Measurements from ENCODE around the gene XCL1.

Gene XCL1

GRCh38 chr1:168603501-168604110 is 27.2 kb downstream of the XCL1 start:
- Mint-ChIP-seq H3K27me3 (ENCODE audit: low read depth) (peaks cover 23% of the 10 kb centered on the region), H3K36me3 (ENCODE audit: low read depth) (no peaks in the 10 kb centered on the region), H3K9me3 (no peaks in the 10 kb centered on the region), H3K4me1 (ENCODE audit: low read depth) (peaks cover 5% of the 10 kb centered on the region), H3K27ac (no peak overlapping the region), H3K4me3 (no peak overlapping the region)
- DNase-seq (ENCODE audit: low spot score) = peak; percentile 44

- Mint-ChIP-seq H3K27ac (no peak overlapping the region), H3K36me3 (ENCODE audit: low read depth) (no peaks in the 10 kb centered on the region), H3K9me3 (no peaks in the 10 kb centered on the region), H3K4me1 (ENCODE audit: low read depth) (peaks cover 2% of the 10 kb centered on the region), H3K27me3 (ENCODE audit: low read depth) (peaks cover 26% of the 10 kb centered on the region), H3K4me3 (no peak overlapping the region)
- DNase-seq (ENCODE audit: low spot score) = no peak
Measured at GRCh38 chr1:168605443-168605842, 29.0 kb downstream of the XCL1 start.

- peaks cover 24% of the 10 kb centered on the region for H3K27me3 Mint-ChIP-seq (ENCODE audit: low read depth)
- peaks cover 2% of the 10 kb centered on the region for H3K4me1 Mint-ChIP-seq (ENCODE audit: low read depth)
- no peak overlapping the region for H3K27ac Mint-ChIP-seq
- no peaks in the 10 kb centered on the region for H3K36me3 Mint-ChIP-seq (ENCODE audit: low read depth)
- no peak overlapping the region for H3K4me3 Mint-ChIP-seq
- H3K9me3 Mint-ChIP-seq = no peaks in the 10 kb centered on the region
- no peak for DNase-seq (ENCODE audit: low spot score)
Measured at GRCh38 chr1:168606096-168606495, 29.7 kb downstream of the XCL1 start.

- H3K27ac Mint-ChIP-seq = no peak overlapping the region
- H3K9me3 Mint-ChIP-seq = no peaks in the 10 kb centered on the region
- H3K27me3 Mint-ChIP-seq (ENCODE audit: low read depth) = peaks cover 17% of the 10 kb centered on the region
- H3K4me1 Mint-ChIP-seq (ENCODE audit: low read depth) = peaks cover 2% of the 10 kb centered on the region
- H3K4me3 Mint-ChIP-seq = no peak overlapping the region
- H3K36me3 Mint-ChIP-seq (ENCODE audit: low read depth) = no peaks in the 10 kb centered on the region
- DNase-seq (ENCODE audit: low spot score) = no peak
Measured at GRCh38 chr1:168607872-168608428, 31.5 kb downstream of the XCL1 start.

GRCh38 chr1:168608796-168609715 is 32.7 kb downstream of the XCL1 start:
- Mint-ChIP-seq H3K27ac (no peak overlapping the region), H3K27me3 (ENCODE audit: low read depth) (peaks cover 18% of the 10 kb centered on the region), H3K4me3 (no peak overlapping the region), H3K36me3 (ENCODE audit: low read depth) (no peaks in the 10 kb centered on the region), H3K4me1 (ENCODE audit: low read depth) (peaks cover 2% of the 10 kb centered on the region), H3K9me3 (no peaks in the 10 kb centered on the region)
- no peak for DNase-seq (ENCODE audit: low spot score)

GRCh38 chr1:168609741-168610510 is 33.5 kb downstream of the XCL1 start:
- Mint-ChIP-seq H3K4me3 (no peak overlapping the region), H3K27ac (no peak overlapping the region), H3K27me3 (ENCODE audit: low read depth) (peaks cover 18% of the 10 kb centered on the region), H3K36me3 (ENCODE audit: low read depth) (no peaks in the 10 kb centered on the region), H3K9me3 (no peaks in the 10 kb centered on the region), H3K4me1 (ENCODE audit: low read depth) (peaks cover 2% of the 10 kb centered on the region)
- no peak for DNase-seq (ENCODE audit: low spot score)

- Mint-ChIP-seq H3K4me3 (no peak overlapping the region), H3K36me3 (ENCODE audit: low read depth) (no peaks in the 10 kb centered on the region), H3K4me1 (ENCODE audit: low read depth) (no peaks in the 10 kb centered on the region), H3K9me3 (no peaks in the 10 kb centered on the region), H3K27me3 (ENCODE audit: low read depth) (peaks cover 12% of the 10 kb centered on the region), H3K27ac (no peak overlapping the region)
- no peak for DNase-seq (ENCODE audit: low spot score)
Measured at GRCh38 chr1:168613038-168613451, 36.6 kb downstream of the XCL1 start.

- no peaks in the 10 kb centered on the region for H3K4me1 Mint-ChIP-seq (ENCODE audit: low read depth)
- no peaks in the 10 kb centered on the region for H3K9me3 Mint-ChIP-seq
- H3K27me3 Mint-ChIP-seq (ENCODE audit: low read depth) = peaks cover 14% of the 10 kb centered on the region
- H3K36me3 Mint-ChIP-seq (ENCODE audit: low read depth) = no peaks in the 10 kb centered on the region
- DNase-seq (ENCODE audit: low spot score) = no peak
- no peak overlapping the region for H3K27ac Mint-ChIP-seq
- no peak overlapping the region for H3K4me3 Mint-ChIP-seq
Measured at GRCh38 chr1:168613691-168614231, 37.4 kb downstream of the XCL1 start.

GRCh38 chr1:168614235-168614634 is 37.8 kb downstream of the XCL1 start:
- Mint-ChIP-seq H3K4me1 (ENCODE audit: low read depth) (no peaks in the 10 kb centered on the region), H3K4me3 (no peak overlapping the region), H3K27me3 (ENCODE audit: low read depth) (peaks cover 14% of the 10 kb centered on the region), H3K36me3 (ENCODE audit: low read depth) (no peaks in the 10 kb centered on the region), H3K9me3 (no peaks in the 10 kb centered on the region), H3K27ac (no peak overlapping the region)
- DNase-seq (ENCODE audit: low spot score) = no peak

GRCh38 chr1:168615965-168616364 is 39.6 kb downstream of the XCL1 start:
- Mint-ChIP-seq H3K4me3 (no peak overlapping the region), H3K27me3 (ENCODE audit: low read depth) (peaks cover 11% of the 10 kb centered on the region)

GRCh38 chr1:168617974-168618750 is 41.8 kb downstream of the XCL1 start:
- Mint-ChIP-seq H3K36me3 (ENCODE audit: low read depth) (no peaks in the 10 kb centered on the region), H3K27me3 (ENCODE audit: low read depth) (peaks cover 13% of the 10 kb centered on the region), H3K4me1 (ENCODE audit: low read depth) (no peaks in the 10 kb centered on the region), H3K27ac (no peak overlapping the region), H3K9me3 (no peaks in the 10 kb centered on the region), H3K4me3 (no peak overlapping the region)
- DNase-seq (ENCODE audit: low spot score) = no peak

More at GRCh38 chr1:168615965-168616364, 39.6 kb downstream of the XCL1 start:
- Mint-ChIP-seq H3K27ac (no peak overlapping the region), H3K36me3 (ENCODE audit: low read depth) (no peaks in the 10 kb centered on the region), H3K9me3 (no peaks in the 10 kb centered on the region), H3K4me1 (ENCODE audit: low read depth) (no peaks in the 10 kb centered on the region)
- DNase-seq (ENCODE audit: low spot score) = no peak

- H3K4me1 Mint-ChIP-seq (ENCODE audit: low read depth) = no peaks in the 10 kb centered on the region
- peaks cover 8% of the 10 kb centered on the region for H3K27me3 Mint-ChIP-seq (ENCODE audit: low read depth)
- no peaks in the 10 kb centered on the region for H3K9me3 Mint-ChIP-seq
- no peak for DNase-seq (ENCODE audit: low spot score)
- H3K36me3 Mint-ChIP-seq (ENCODE audit: low read depth) = no peaks in the 10 kb centered on the region
- no peak overlapping the region for H3K27ac Mint-ChIP-seq
- H3K4me3 Mint-ChIP-seq = no peak overlapping the region
Measured at GRCh38 chr1:168618886-168619285, 42.5 kb downstream of the XCL1 start.

- no peak for DNase-seq (ENCODE audit: low spot score)
- Mint-ChIP-seq H3K4me3 (no peak overlapping the region), H3K36me3 (ENCODE audit: low read depth) (no peaks in the 10 kb centered on the region), H3K27me3 (ENCODE audit: low read depth) (peaks cover 15% of the 10 kb centered on the region), H3K27ac (no peak overlapping the region), H3K4me1 (ENCODE audit: low read depth) (no peaks in the 10 kb centered on the region), H3K9me3 (no peaks in the 10 kb centered on the region)
Measured at GRCh38 chr1:168621356-168621755, 45.0 kb downstream of the XCL1 start.
